HEK293 (cell line): ENCODE results near the gene DYRK2.
A peak's percentile ranks its signal among the peaks of the same experiment; 100 is the strongest.

Experiments used
- CTCF ChIA-PET: fragments of 350-600 bp; formaldehyde crosslinking; extraction: SDS; loops from one replicate; lab custom pipeline; 2021; ENCODE audit warnings: antibody characterized with exemption; lab: Yijun Ruan, JAX
- POLR2A ChIA-PET: fragments of 300-600 bp; formaldehyde crosslinking; extraction: SDS; loops from one replicate; lab custom pipeline; 2020; ENCODE audit warnings: antibody characterized with exemption, inconsistent platforms; lab: Yijun Ruan, JAX
- H3K27ac ChIP-seq: fragments of 200-500 bp; sonication (Bioruptor generic); 2 replicates; pipeline ENCODE4 v1.5.1; 2014; ENCODE audit warnings: low read depth, low read length, control low read depth, inconsistent platforms; ENCODE audit errors: extremely low read depth
- H3K36me3 ChIP-seq, 2 experiments: fragments of 200-500 bp in 1 of 2; sonication (Bioruptor generic) in 1 of 2; 1 replicate in 1 of 2; 2 replicates in 1 of 2; pipeline ENCODE4 v1.5.1; 2014 to 2017; ENCODE audit warnings: inconsistent platforms in 2 of 2, low read length in 2 of 2; ENCODE audit not compliant: control insufficient read depth in 2 of 2, insufficient read depth in 1 of 2
- H3K4me1 ChIP-seq: fragments of 200-500 bp; sonication (Bioruptor generic); 2 replicates; pipeline ENCODE4 v1.5.1; 2014; ENCODE audit warnings: mild to moderate bottlenecking, low read length, inconsistent platforms; ENCODE audit not compliant: control insufficient read depth, insufficient read depth
- H3K4me3 ChIP-seq: 2 replicates; pipeline ENCODE4 v1.5.1; 2011; ENCODE audit warnings: low read depth, mild to moderate bottlenecking, control low read depth, low read length, moderate library complexity
- H3K9me3 ChIP-seq: fragments of 200-500 bp; sonication (Bioruptor generic); 2 replicates; pipeline ENCODE4 v1.5.1; 2014; ENCODE audit warnings: low read depth, low read length, inconsistent platforms; ENCODE audit not compliant: control insufficient read depth, insufficient read depth
- BCL6B ChIP-seq: fragments of 450-650 bp; formaldehyde crosslinking; IDR thresholded peaks from 2 replicates; pipeline ENCODE4 v1.5.1; 2017; ENCODE audit warnings: missing biosample characterization, missing genetic modification characterization
- EGR2 ChIP-seq: fragments of 450-650 bp; formaldehyde crosslinking; IDR thresholded peaks from 2 replicates; pipeline ENCODE4 v1.5.1; 2016; ENCODE audit warnings: low read depth, missing biosample characterization, missing genetic modification characterization
- FEZF1 ChIP-seq: fragments of 450-650 bp; formaldehyde crosslinking; IDR thresholded peaks from 2 replicates; pipeline ENCODE4 v1.5.1; 2016; ENCODE audit warnings: missing biosample characterization, missing genetic modification characterization
- GLIS1 ChIP-seq: fragments of 450-650 bp; formaldehyde crosslinking; IDR thresholded peaks from 2 replicates; pipeline ENCODE4 v1.5.1; 2016; ENCODE audit warnings: missing biosample characterization, missing genetic modification characterization
- IKZF3 ChIP-seq: fragments of 450-650 bp; IDR thresholded peaks from 2 replicates; pipeline ENCODE4 v1.5.0; 2018; ENCODE audit warnings: missing biosample characterization, mild to moderate bottlenecking, missing genetic modification characterization, moderate library complexity
- KLF7 ChIP-seq: fragments of 450-650 bp; formaldehyde crosslinking; IDR thresholded peaks from 2 replicates; pipeline ENCODE4 v1.5.1; 2016; ENCODE audit warnings: missing biosample characterization, missing genetic modification characterization, borderline replicate concordance
- RBAK ChIP-seq: fragments of 450-650 bp; formaldehyde crosslinking; IDR thresholded peaks from 2 replicates; pipeline ENCODE4 v1.5.1; 2016; ENCODE audit warnings: missing biosample characterization, missing genetic modification characterization
- YY2 ChIP-seq: fragments of 450-650 bp; formaldehyde crosslinking; IDR thresholded peaks from 2 replicates; pipeline ENCODE4 v1.5.1; 2016; ENCODE audit warnings: missing biosample characterization, missing genetic modification characterization
- ZBTB44 ChIP-seq: fragments of 450-650 bp; IDR thresholded peaks from 2 replicates; pipeline ENCODE4 v1.5.1; 2018; ENCODE audit warnings: missing biosample characterization, mild to moderate bottlenecking, missing genetic modification characterization
- ZEB2 ChIP-seq: fragments of 450-650 bp; formaldehyde crosslinking; IDR thresholded peaks from 2 replicates; pipeline ENCODE4 v1.5.1; 2016; ENCODE audit warnings: missing biosample characterization, missing genetic modification characterization
- ZFHX2 ChIP-seq: fragments of 450-650 bp; formaldehyde crosslinking; conservative IDR thresholded peaks from 2 replicates; pipeline ENCODE4 v1.5.1; 2016; ENCODE audit warnings: missing biosample characterization, missing genetic modification characterization
- ZFP37 ChIP-seq: fragments of 450-650 bp; formaldehyde crosslinking; IDR thresholded peaks from 2 replicates; pipeline ENCODE4 v1.5.1; 2016; ENCODE audit warnings: missing biosample characterization, missing genetic modification characterization
- ZNF169 ChIP-seq: fragments of 450-650 bp; formaldehyde crosslinking; IDR thresholded peaks from 2 replicates; pipeline ENCODE4 v1.5.1; 2016; ENCODE audit warnings: missing biosample characterization, missing genetic modification characterization
- ZNF211 ChIP-seq: fragments of 450-650 bp; formaldehyde crosslinking; IDR thresholded peaks from 2 replicates; pipeline ENCODE4 v1.5.1; 2016; ENCODE audit warnings: low read depth, missing biosample characterization, missing genetic modification characterization
- ZNF302 ChIP-seq: fragments of 450-650 bp; formaldehyde crosslinking; IDR thresholded peaks from 2 replicates; pipeline ENCODE4 v1.5.1; 2016; ENCODE audit warnings: missing biosample characterization, missing genetic modification characterization, low read depth
- ZNF335 ChIP-seq: fragments of 450-650 bp; formaldehyde crosslinking; conservative IDR thresholded peaks from 2 replicates; pipeline ENCODE4 v1.5.1; 2016; ENCODE audit warnings: missing biosample characterization, missing genetic modification characterization
- ZNF350 ChIP-seq: fragments of 450-650 bp; formaldehyde crosslinking; IDR thresholded peaks from 2 replicates; pipeline ENCODE4 v1.5.0; 2017; ENCODE audit warnings: missing biosample characterization, mild to moderate bottlenecking, missing genetic modification characterization
- ZNF394 ChIP-seq: fragments of 450-650 bp; formaldehyde crosslinking; IDR thresholded peaks from 2 replicates; pipeline ENCODE4 v1.5.1; 2016; ENCODE audit warnings: missing biosample characterization, missing genetic modification characterization, mild to moderate bottlenecking, moderate library complexity, borderline replicate concordance
- ZNF426 ChIP-seq: fragments of 450-650 bp; formaldehyde crosslinking; IDR thresholded peaks from 2 replicates; pipeline ENCODE4 v1.5.1; 2017; ENCODE audit warnings: missing biosample characterization, missing genetic modification characterization, mild to moderate bottlenecking, inconsistent platforms, moderate library complexity
- ZNF473 ChIP-seq: fragments of 450-650 bp; formaldehyde crosslinking; IDR thresholded peaks from 2 replicates; pipeline ENCODE4 v1.5.1; 2017; ENCODE audit warnings: missing biosample characterization, missing genetic modification characterization
- ZNF48 ChIP-seq: fragments of 450-650 bp; formaldehyde crosslinking; IDR thresholded peaks from 2 replicates; pipeline ENCODE4 v1.5.1; 2016; ENCODE audit warnings: missing biosample characterization, missing genetic modification characterization
- ZNF521 ChIP-seq: fragments of 450-650 bp; formaldehyde crosslinking; IDR thresholded peaks from 2 replicates; pipeline ENCODE4 v1.5.1; 2017; ENCODE audit warnings: missing biosample characterization, mild to moderate bottlenecking, missing genetic modification characterization
- ZNF621 ChIP-seq: fragments of 450-650 bp; formaldehyde crosslinking; IDR thresholded peaks from 2 replicates; pipeline ENCODE4 v1.5.1; 2017; ENCODE audit warnings: missing biosample characterization, missing genetic modification characterization
- ZNF704 ChIP-seq: fragments of 450-650 bp; formaldehyde crosslinking; IDR thresholded peaks from 2 replicates; pipeline ENCODE4 v1.5.1; 2016; ENCODE audit warnings: missing biosample characterization, missing genetic modification characterization
- ZNF747 ChIP-seq: fragments of 450-650 bp; formaldehyde crosslinking; IDR thresholded peaks from 2 replicates; pipeline ENCODE4 v1.5.1; 2016; ENCODE audit warnings: missing biosample characterization, missing genetic modification characterization
- ZNF76 ChIP-seq: fragments of 450-650 bp; formaldehyde crosslinking; IDR thresholded peaks from 2 replicates; pipeline ENCODE4; 2016; ENCODE audit warnings: low read depth, missing biosample characterization, missing genetic modification characterization, borderline replicate concordance
- ZNF843 ChIP-seq: fragments of 450-650 bp; formaldehyde crosslinking; IDR thresholded peaks from 2 replicates; pipeline ENCODE4 v1.5.1; 2016; ENCODE audit warnings: missing biosample characterization, missing genetic modification characterization
- ZXDB ChIP-seq: fragments of 450-650 bp; formaldehyde crosslinking; IDR thresholded peaks from 2 replicates; pipeline ENCODE4 v1.5.1; 2016; ENCODE audit warnings: missing biosample characterization, missing genetic modification characterization
- TF ChIP-seq, protein P1 (sequence below): fragments of 450-650 bp; formaldehyde crosslinking; IDR thresholded peaks from 2 replicates; pipeline ENCODE4 v1.5.1; 2017; ENCODE audit warnings: missing biosample characterization, mild to moderate bottlenecking, missing genetic modification characterization, moderate library complexity
- TF ChIP-seq, protein P2 (sequence below): fragments of 450-650 bp; IDR thresholded peaks from 2 replicates; pipeline ENCODE4 v1.5.1; 2018; ENCODE audit warnings: missing biosample characterization, missing genetic modification characterization

Gene DYRK2

DNA sequence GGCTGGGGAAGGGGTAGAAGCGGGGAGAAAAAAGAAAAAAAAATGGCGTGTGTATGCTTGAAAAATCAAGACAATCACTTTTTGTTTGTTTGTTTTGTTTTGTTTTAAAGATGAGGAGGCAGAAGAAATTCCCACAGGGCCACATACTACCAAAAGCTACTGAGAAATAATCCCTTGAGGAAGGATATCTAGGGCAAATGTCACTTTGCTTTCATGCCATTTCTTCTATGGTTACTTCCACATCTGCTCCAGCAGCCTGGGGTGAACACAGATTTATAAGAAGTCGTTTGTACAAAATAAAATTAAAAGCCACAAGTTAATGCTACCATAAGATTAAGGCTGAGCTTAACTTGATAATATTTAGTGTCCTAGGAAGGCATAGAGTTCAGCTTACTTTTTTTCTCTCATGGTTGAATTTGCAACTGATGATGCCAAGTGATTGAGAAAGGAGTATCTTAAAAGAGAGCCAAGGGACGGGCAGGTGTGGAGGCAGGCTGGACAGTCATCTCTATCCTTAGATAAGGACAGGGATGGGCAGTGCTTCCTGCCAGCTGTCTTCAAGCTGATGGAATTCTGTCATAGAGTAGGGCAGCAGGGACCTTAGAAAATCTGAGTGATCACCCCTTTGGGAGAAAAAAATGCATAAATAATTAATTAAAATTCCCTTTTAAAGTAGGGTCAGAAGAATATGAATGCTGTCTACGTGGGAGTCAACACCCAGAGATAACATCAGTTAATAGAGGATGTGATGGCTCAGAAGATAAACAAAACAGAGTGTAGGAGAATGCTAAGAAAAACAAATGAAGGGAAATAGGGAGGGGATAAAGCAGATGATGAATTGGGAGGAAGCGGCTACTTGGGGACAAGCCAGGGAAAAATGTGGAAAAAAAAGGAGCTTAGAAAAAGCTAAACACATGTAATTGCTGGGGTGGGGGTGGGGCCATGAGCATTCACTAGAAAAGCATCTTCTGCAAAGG is 57.1 kb downstream of the DYRK2 start (continued):
- no peak for TF ChIP-seq KLF7 (tag by site-specific recombination)
- TF ChIP-seq ZEB2 (tag by site-specific recombination), result 0 out of 2 replicates have a peak, but pooled peaks have one; percentile 27
- TF ChIP-seq BCL6B, result peak; percentile 81
- peak; percentile 59; the same call in 1 of the 2 replicates for TF ChIP-seq ZNF843 (tag by site-specific recombination)
- TF ChIP-seq ZNF394 (tag by site-specific recombination), result no peak
- no peak for TF ChIP-seq ZNF169 (tag by site-specific recombination)
- no peak for TF ChIP-seq IKZF3
- TF ChIP-seq ZFP37 (tag by site-specific recombination), result no peak
- TF ChIP-seq YY2 (tag by site-specific recombination), result peak; percentile 23; the same call in 1 of the 2 replicates
- TF ChIP-seq ZNF473, result no peak
- peak; percentile 69 for TF ChIP-seq ZFHX2 (tag by site-specific recombination)
- no peak for TF ChIP-seq ZNF76 (tag by site-specific recombination)
- TF ChIP-seq, protein P1, sequence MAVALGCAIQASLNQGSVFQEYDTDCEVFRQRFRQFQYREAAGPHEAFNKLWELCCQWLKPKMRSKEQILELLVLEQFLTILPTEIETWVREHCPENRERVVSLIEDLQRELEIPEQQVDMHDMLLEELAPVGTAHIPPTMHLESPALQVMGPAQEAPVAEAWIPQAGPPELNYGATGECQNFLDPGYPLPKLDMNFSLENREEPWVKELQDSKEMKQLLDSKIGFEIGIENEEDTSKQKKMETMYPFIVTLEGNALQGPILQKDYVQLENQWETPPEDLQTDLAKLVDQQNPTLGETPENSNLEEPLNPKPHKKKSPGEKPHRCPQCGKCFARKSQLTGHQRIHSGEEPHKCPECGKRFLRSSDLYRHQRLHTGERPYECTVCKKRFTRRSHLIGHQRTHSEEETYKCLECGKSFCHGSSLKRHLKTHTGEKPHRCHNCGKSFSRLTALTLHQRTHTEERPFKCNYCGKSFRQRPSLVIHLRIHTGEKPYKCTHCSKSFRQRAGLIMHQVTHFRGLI (tag by site-specific recombination), result no peak
- TF ChIP-seq FEZF1 (tag by site-specific recombination), result peak; percentile 42
- TF ChIP-seq GLIS1 (tag by site-specific recombination), result peak; percentile 80
- TF ChIP-seq ZNF302, result no peak

- POLR2A ChIA-PET, result no interaction called here
- no peak overlapping the region for H3K27ac ChIP-seq
- CTCF ChIA-PET, result interaction anchor here (0.7 to 0.9 kb wide), 2 partner anchors 9 to 117 kb away, joined by 3 read pairs; no protein-coding TSS in a partner anchor
- H3K36me3 ChIP-seq, result no peaks in the 10 kb centered on the region
- H3K4me3 ChIP-seq, result no peak overlapping the region
- no peaks in the 10 kb centered on the region for H3K9me3 ChIP-seq
- peaks cover 14% of the 10 kb centered on the region for H3K4me1 ChIP-seq
- TF ChIP-seq ZNF335, result no peak
- no peak for TF ChIP-seq ZNF350 (tag by site-specific recombination)
- TF ChIP-seq EGR2, result no peak
- TF ChIP-seq RBAK, result no peak
- no peak for TF ChIP-seq ZNF302
- TF ChIP-seq ZNF621 (tag by site-specific recombination), result no peak
- no peak for TF ChIP-seq GLIS1 (tag by site-specific recombination)
- TF ChIP-seq ZNF211, result no peak
- TF ChIP-seq ZXDB (tag by site-specific recombination), result no peak
- TF ChIP-seq ZNF704, result no peak
- TF ChIP-seq, protein P2, sequence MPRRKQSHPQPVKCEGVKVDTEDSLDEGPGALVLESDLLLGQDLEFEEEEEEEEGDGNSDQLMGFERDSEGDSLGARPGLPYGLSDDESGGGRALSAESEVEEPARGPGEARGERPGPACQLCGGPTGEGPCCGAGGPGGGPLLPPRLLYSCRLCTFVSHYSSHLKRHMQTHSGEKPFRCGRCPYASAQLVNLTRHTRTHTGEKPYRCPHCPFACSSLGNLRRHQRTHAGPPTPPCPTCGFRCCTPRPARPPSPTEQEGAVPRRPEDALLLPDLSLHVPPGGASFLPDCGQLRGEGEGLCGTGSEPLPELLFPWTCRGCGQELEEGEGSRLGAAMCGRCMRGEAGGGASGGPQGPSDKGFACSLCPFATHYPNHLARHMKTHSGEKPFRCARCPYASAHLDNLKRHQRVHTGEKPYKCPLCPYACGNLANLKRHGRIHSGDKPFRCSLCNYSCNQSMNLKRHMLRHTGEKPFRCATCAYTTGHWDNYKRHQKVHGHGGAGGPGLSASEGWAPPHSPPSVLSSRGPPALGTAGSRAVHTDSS (tag by site-specific recombination), result no peak
- no peak for TF ChIP-seq ZNF747 (tag by site-specific recombination)
- TF ChIP-seq ZNF48 (tag by site-specific recombination), result no peak
- no peak for TF ChIP-seq ZBTB44 (tag by site-specific recombination)
- no peak for TF ChIP-seq ZNF521 (tag by site-specific recombination)
- no peak for TF ChIP-seq ZNF426 (tag by site-specific recombination)
These were observed 60.9 kb downstream of the DYRK2 start for GRCh38 chr12:67709367-67709954.
